ENCODE results near the gene ACP5.

ACP5 gene

GRCh38 chr19:11540645-11541044, 36.8 kb downstream of the ACP5 start:
- Histone ChIP-seq H3K9me3 (ENCODE audit: low read depth, low read length) (no peaks in the 10 kb centered on the region), H3K9ac (ENCODE audit: insufficient read length) (no peak overlapping the region), H3K36me3 (ENCODE audit: insufficient read depth, low read length) (no peaks in the 10 kb centered on the region), H3K27ac (no peak overlapping the region), H3K4me3 (no peak overlapping the region)
- TF ChIP-seq POLR2AphosphoS5 (IDR thresholded peaks at IDR 0.05; ENCODE audit: borderline replicate concordance, low read depth, low read length) (no peak), FOXP2 (optimal IDR thresholded peaks at IDR 0.05; ENCODE audit: control extremely low read depth, extremely low read length, insufficient read depth) (no peak), EZH2 (IDR thresholded peaks at IDR 0.05) (no peak)
- DNase-seq (ENCODE audit: low read depth, low spot score): no peak

GRCh38 chr19:11539495-11540365, 37.7 kb downstream of the ACP5 start:
- DNase-seq (ENCODE audit: low read depth, low spot score): no peak
- Histone ChIP-seq H3K9ac (ENCODE audit: insufficient read length) (peak overlapping the region; percentile 66), H3K4me3 (peak overlapping the region; percentile 75), H3K36me3 (ENCODE audit: insufficient read depth, low read length) (no peaks in the 10 kb centered on the region), H3K9me3 (ENCODE audit: low read depth, low read length) (no peaks in the 10 kb centered on the region), H3K27ac (no peak overlapping the region)
- TF ChIP-seq FOXP2 (optimal IDR thresholded peaks at IDR 0.05; ENCODE audit: control extremely low read depth, extremely low read length, insufficient read depth) (no peak), POLR2AphosphoS5 (IDR thresholded peaks at IDR 0.05; ENCODE audit: borderline replicate concordance, low read depth, low read length) (no peak), EZH2 (IDR thresholded peaks at IDR 0.05) (no peak)

GRCh38 chr19:11538232-11539036, 39.0 kb downstream of the ACP5 start, which contains the start of gene CNN1:
Gene CNN1, plus strand, starts transcription at chr19:11538851. Its CDS starts 77 bp downstream, at chr19:11538928.
- Histone ChIP-seq H3K36me3 (ENCODE audit: insufficient read depth, low read length) (no peaks in the 10 kb centered on the region), H3K4me3 (peak within 1 kb of the TSS; percentile 75), H3K9me3 (ENCODE audit: low read depth, low read length) (no peaks in the 10 kb centered on the region), H3K27ac (no peak within 1 kb of the TSS), H3K9ac (ENCODE audit: insufficient read length) (no peak within 1 kb of the TSS)
- TF ChIP-seq POLR2AphosphoS5 (IDR thresholded peaks at IDR 0.05; ENCODE audit: borderline replicate concordance, low read depth, low read length) (no peak), EZH2 (IDR thresholded peaks at IDR 0.05) (no peak), FOXP2 (optimal IDR thresholded peaks at IDR 0.05; ENCODE audit: control extremely low read depth, extremely low read length, insufficient read depth) (no peak)
- no peak for DNase-seq (ENCODE audit: low read depth, low spot score)

GRCh38 chr19:11535792-11536595, 41.5 kb downstream of the ACP5 start:
- H3K9ac ChIP-seq (ENCODE audit: insufficient read length): no peak overlapping the region
- peak overlapping the region; percentile 47; the same call in 1 of the 2 replicates for H3K4me3 ChIP-seq
- H3K27ac ChIP-seq: no peak overlapping the region
- no peaks in the 10 kb centered on the region for H3K36me3 ChIP-seq (ENCODE audit: insufficient read depth, low read length)
- H3K9me3 ChIP-seq (ENCODE audit: low read depth, low read length): no peaks in the 10 kb centered on the region
- DNase-seq (ENCODE audit: low read depth, low spot score): no peak
- TF ChIP-seq EZH2 (IDR thresholded peaks at IDR 0.05) (no peak), POLR2AphosphoS5 (IDR thresholded peaks at IDR 0.05; ENCODE audit: borderline replicate concordance, low read depth, low read length) (no peak)

GRCh38 chr19:11534948-11535347, 42.5 kb downstream of the ACP5 start:
- Histone ChIP-seq H3K36me3 (ENCODE audit: insufficient read depth, low read length) (no peaks in the 10 kb centered on the region), H3K27ac (no peak overlapping the region; the same call in 1 of the 2 replicates), H3K9me3 (ENCODE audit: low read depth, low read length) (no peaks in the 10 kb centered on the region), H3K9ac (ENCODE audit: insufficient read length) (no peak overlapping the region), H3K4me3 (no peak overlapping the region)
- no peak for TF ChIP-seq POLR2AphosphoS5 (IDR thresholded peaks at IDR 0.05; ENCODE audit: borderline replicate concordance, low read depth, low read length)
- no peak for TF ChIP-seq FOXP2 (optimal IDR thresholded peaks at IDR 0.05; ENCODE audit: control extremely low read depth, extremely low read length, insufficient read depth)
- TF ChIP-seq EZH2 (IDR thresholded peaks at IDR 0.05): no peak
- DNase-seq (ENCODE audit: low read depth, low spot score): no peak

GRCh38 chr19:11534538-11534937, 42.9 kb downstream of the ACP5 start:
- Histone ChIP-seq H3K4me3 (no peak overlapping the region), H3K36me3 (ENCODE audit: insufficient read depth, low read length) (no peaks in the 10 kb centered on the region)
- TF ChIP-seq POLR2AphosphoS5 (IDR thresholded peaks at IDR 0.05; ENCODE audit: borderline replicate concordance, low read depth, low read length) (no peak), FOXP2 (optimal IDR thresholded peaks at IDR 0.05; ENCODE audit: control extremely low read depth, extremely low read length, insufficient read depth) (no peak), EZH2 (IDR thresholded peaks at IDR 0.05) (no peak)

GRCh38 chr19:11530432-11530831, 47.0 kb downstream of the ACP5 start:
- H3K4me3 ChIP-seq: no peak overlapping the region
- no peaks in the 10 kb centered on the region for H3K9me3 ChIP-seq (ENCODE audit: low read depth, low read length)
- no peak overlapping the region for H3K27ac ChIP-seq
- H3K36me3 ChIP-seq (ENCODE audit: insufficient read depth, low read length): no peaks in the 10 kb centered on the region
- DNase-seq (ENCODE audit: low read depth, low spot score): no peak
- TF ChIP-seq POLR2AphosphoS5 (IDR thresholded peaks at IDR 0.05; ENCODE audit: borderline replicate concordance, low read depth, low read length) (no peak), EZH2 (IDR thresholded peaks at IDR 0.05) (no peak), FOXP2 (optimal IDR thresholded peaks at IDR 0.05; ENCODE audit: control extremely low read depth, extremely low read length, insufficient read depth) (no peak)
- H3K9ac ChIP-seq (ENCODE audit: insufficient read length): no peak overlapping the region

More at GRCh38 chr19:11534538-11534937, 42.9 kb downstream of the ACP5 start:
- no peak for DNase-seq (ENCODE audit: low read depth, low spot score)
- Histone ChIP-seq H3K27ac (no peak overlapping the region), H3K9ac (ENCODE audit: insufficient read length) (no peak overlapping the region), H3K9me3 (ENCODE audit: low read depth, low read length) (no peaks in the 10 kb centered on the region)
